Stimulated activated CD4-positive, alpha-beta T cell treated with anti-CD3 and anti-CD28 coated beads, TNF-alpha, amount 100 ng/mL, for 1 hour (primary cell): ENCODE measurements around the gene KANSL2.
"Not testable (repeated sequence)": the region's sequence is repeated elsewhere in the genome, so short reads cannot be mapped to it uniquely, and the experiment has no call there.

Experiments
- DNase-seq, 3 donors: peaks; one replicate each; pipeline ENCODE4 v3.0.0-alpha.2; 2020; ENCODE audit warnings: low read depth in 3 of 3, low spot score in 1 of 3

The KANSL2 gene

GRCh38 chr12:48686037-48686595 lies 4.1 kb upstream of the KANSL2 start:
- DNase-seq, result no peak

GRCh38 chr12:48683534-48683933 lies 1.5 kb upstream of the KANSL2 start:
- no peak for DNase-seq

GRCh38 chr12:48682927-48683326 lies 889 bp upstream of the KANSL2 start:
- no peak for DNase-seq

- not testable (repeated sequence) for DNase-seq
Observed at GRCh38 chr12:48682533-48682905, 481 bp upstream of the KANSL2 start.

GRCh38 chr12:48681399-48681709 lies 684 bp downstream of the KANSL2 start:
- DNase-seq, result no peak

- DNase-seq, result no peak
Observed at GRCh38 chr12:48680861-48681260, 1.2 kb downstream of the KANSL2 start.

- no peak for DNase-seq
Observed at GRCh38 chr12:48678551-48679185, 3.4 kb downstream of the KANSL2 start.

- no peak for DNase-seq
Observed at GRCh38 chr12:48671231-48671856, 10.7 kb downstream of the KANSL2 start.

- DNase-seq, result no peak
Observed at GRCh38 chr12:48668996-48669395, 13.0 kb downstream of the KANSL2 start.

- no peak for DNase-seq
Observed at GRCh38 chr12:48659863-48660262, 22.2 kb downstream of the KANSL2 start.

- no peak for DNase-seq
Observed at GRCh38 chr12:48651681-48652080, 30.4 kb downstream of the KANSL2 start.

GRCh38 chr12:48645354-48645753 lies 36.7 kb downstream of the KANSL2 start:
- DNase-seq, result not testable (repeated sequence)

- no peak for DNase-seq
Observed at GRCh38 chr12:48643011-48643410, 39.0 kb downstream of the KANSL2 start.

GRCh38 chr12:48641752-48642555 lies 40.1 kb downstream of the KANSL2 start:
- not testable (repeated sequence) for DNase-seq

- no peak for DNase-seq
Observed at GRCh38 chr12:48640854-48641253, 41.2 kb downstream of the KANSL2 start.

GRCh38 chr12:48640428-48640827 lies 41.6 kb downstream of the KANSL2 start:
- DNase-seq, result no peak

GRCh38 chr12:48631071-48631470 lies 51.0 kb downstream of the KANSL2 start:
- no peak for DNase-seq

GRCh38 chr12:48630346-48630745 lies 51.7 kb downstream of the KANSL2 start:
- DNase-seq, result no peak

GRCh38 chr12:48629541-48629940 lies 52.5 kb downstream of the KANSL2 start:
- no peak for DNase-seq

GRCh38 chr12:48627556-48627955 lies 54.5 kb downstream of the KANSL2 start:
- DNase-seq, result no peak

- DNase-seq, result not testable (repeated sequence)
Observed at GRCh38 chr12:48622997-48623396, 59.0 kb downstream of the KANSL2 start.

- peak; percentile 47 to 55 (median 48) for DNase-seq
Observed at GRCh38 chr12:48618541-48618940, 63.5 kb downstream of the KANSL2 start.
